B cell (primary cell): ENCODE data around the gene COL19A1. TPM values are rescaled to one million over a fixed set of nuclear protein-coding genes. Genes with fewer than 3 reads are reported as not detected.

Source experiments
- ATAC-seq: fragments of 200-7000 bp; cut with Tn5 transposase; one replicate; pipeline ENCODE4 v1.10.0; 2021; ENCODE audit warnings: low read depth, mild to moderate bottlenecking, moderate number of reproducible peaks, moderate library complexity
- CTCF ChIA-PET: fragments of 350-600 bp; sonication (Branson Sonifier 250); formaldehyde crosslinking; loops from one replicate; lab custom pipeline; 2021; ENCODE audit warnings: antibody characterized with exemption, inconsistent platforms; lab: Charles Lee
- POLR2A ChIA-PET: fragments of 350-600 bp; sonication (Branson Sonifier 250); formaldehyde crosslinking; loops from one replicate; lab custom pipeline; 2021; ENCODE audit warnings: antibody characterized with exemption; lab: Charles Lee
- DNase-seq: peaks from one replicate; pipeline ENCODE4 v3.0.0; 2013
- H2AFZ ChIP-seq: 2 replicates; pipeline ENCODE4 v1.6.1; 2012; ENCODE audit warnings: mild to moderate bottlenecking, low read depth, low read length; ENCODE audit not compliant: insufficient read depth, poor library complexity, severe bottlenecking
- H3K27ac ChIP-seq, 2 donors: 1 replicate in 1 of 2; 2 replicates in 1 of 2; pipeline ENCODE4 v1.5.1; 2012 to 2013; ENCODE audit warnings: low read length in 2 of 2, mild to moderate bottlenecking in 2 of 2, moderate library complexity in 1 of 2
- H3K27me3 ChIP-seq, 4 experiments: fragments of 200-600 bp in 1 of 4; sonication (generic) in 1 of 4; replicated peaks in 1 of 4; 1 replicate in 2 of 4; 2 replicates in 2 of 4; pipeline versions ENCODE4 v1.6.1 to v1.7.0; 2013 to 2016; ENCODE audit warnings: low read length in 3 of 4, mild to moderate bottlenecking in 2 of 4, mixed read lengths in 1 of 4, moderate library complexity in 1 of 4; ENCODE audit not compliant: insufficient read depth in 4 of 4, control insufficient read depth in 3 of 4; ENCODE audit errors: control extremely low read depth in 1 of 4
- H3K36me3 ChIP-seq, 2 experiments: replicated peaks in 1 of 2; 1 replicate in 1 of 2; 2 replicates in 1 of 2; pipeline versions ENCODE4 v1.6.1 to v1.7.1; 2013; ENCODE audit warnings: low read length in 1 of 2; ENCODE audit not compliant: insufficient read depth in 2 of 2, control insufficient read depth in 1 of 2; ENCODE audit errors: control extremely low read depth in 1 of 2, extremely low read depth in 1 of 2
- H3K4me1 ChIP-seq, 2 donors: fragments of 200-600 bp in 1 of 2; sonication (generic) in 1 of 2; 1 replicate in 1 of 2; 2 replicates in 1 of 2; pipeline versions ENCODE4 v1.5.1 to v1.6.1; 2013 to 2017; ENCODE audit warnings: low read length in 2 of 2; ENCODE audit not compliant: control insufficient read depth in 2 of 2, insufficient read depth in 2 of 2
- H3K4me2 ChIP-seq: replicated peaks from 2 replicates; pipeline ENCODE3; 2012; ENCODE audit warnings: mild to moderate bottlenecking, low read depth, low read length; ENCODE audit not compliant: poor library complexity, severe bottlenecking
- H3K4me3 ChIP-seq, 5 experiments: fragments of 200-600 bp in 1 of 5; sonication (generic) in 1 of 5; 1 replicate in 3 of 5; 2 replicates in 2 of 5; pipeline versions ENCODE4 v1.5.1 to v1.7.0; 2011 to 2016; ENCODE audit warnings: low read length in 4 of 5, mild to moderate bottlenecking in 4 of 5, low read depth in 2 of 5, control low read depth in 1 of 5, moderate library complexity in 1 of 5; ENCODE audit not compliant: insufficient read depth in 1 of 5; ENCODE audit errors: control extremely low read depth in 1 of 5, extremely low read depth in 1 of 5
- H3K79me2 ChIP-seq: fragments of 200-600 bp; sonication (generic); one replicate; pipeline ENCODE4 v1.6.0; 2016; ENCODE audit warnings: low read length; ENCODE audit not compliant: control insufficient read depth, insufficient read depth
- H3K9ac ChIP-seq: fragments of 200-600 bp; sonication (generic); 2 replicates; pipeline ENCODE4 v1.6.1; 2017; ENCODE audit warnings: mild to moderate bottlenecking, low read length, moderate library complexity
- H3K9me3 ChIP-seq, 3 donors: one replicate each; pipeline versions ENCODE4 v1.6.1 to v1.7.1; 2013; ENCODE audit warnings: low read length in 2 of 3; ENCODE audit not compliant: control insufficient read depth in 2 of 3, insufficient read depth in 1 of 3; ENCODE audit errors: control extremely low read depth in 1 of 3
- H4K20me1 ChIP-seq: 2 replicates; pipeline ENCODE4 v1.6.0; 2012; ENCODE audit warnings: mild to moderate bottlenecking, low read length; ENCODE audit not compliant: insufficient read depth, control insufficient read depth, poor library complexity, severe bottlenecking
- H3K27ac Mint-ChIP-seq: one replicate; pipeline ENCODE4 v1.8.0; 2021; ENCODE audit warnings: mixed read lengths
- H3K27me3 Mint-ChIP-seq: one replicate; pipeline ENCODE4 v1.8.0; 2021; ENCODE audit warnings: mixed read lengths
- H3K4me1 Mint-ChIP-seq: one replicate; pipeline ENCODE4 v1.8.0; 2021; ENCODE audit warnings: mixed read lengths
- H3K4me3 Mint-ChIP-seq: one replicate; pipeline ENCODE4 v1.8.0; 2021; ENCODE audit warnings: mixed read lengths
- H3K9me3 Mint-ChIP-seq: one replicate; pipeline ENCODE4 v1.8.0; 2022; ENCODE audit warnings: mixed read lengths; ENCODE audit not compliant: insufficient read depth
- CTCF ChIP-seq: fragments of 200-600 bp; IDR thresholded peaks from one replicate; pipeline ENCODE4 v1.8.0; 2022; ENCODE audit warnings: antibody characterized with exemption, mild to moderate bottlenecking
- EZH2 ChIP-seq: IDR thresholded peaks from 2 replicates; pipeline ENCODE4 v1.6.1; 2012; ENCODE audit warnings: borderline replicate concordance, low read depth, mild to moderate bottlenecking, moderate library complexity, low read length; ENCODE audit not compliant: insufficient read depth, poor library complexity, severe bottlenecking
- WGBS: methylation state at CpG from one replicate; pipeline ENCODE4 v1.1.5; 2013; ENCODE audit warnings: missing lambda C conversion rate; ENCODE audit not compliant: insufficient coverage; 5-methylcytosine and 5-hydroxymethylcytosine counted together
- intact Hi-C: fragments of 100-400 bp; cut with micrococcal nuclease; formaldehyde crosslinking; loops from one replicate; pipeline ENCODE4 v1.10.0; 2022
- polyA plus RNA-seq: library from polyadenylated mRNA; depleted of rRNA; stranded (reverse); fragments of >200 nt; gene quantifications from 2 replicates; pipeline ENCODE4 v1.2.3, GENCODE V29; 2012
- total RNA-seq, 2 donors: library from RNA; stranded (reverse); fragments of 120-200 nt in 1 of 2; gene quantifications; 1 replicate in 1 of 2; 2 replicates in 1 of 2; pipeline versions ENCODE4 v1.2.3 to v1.2.4, GENCODE V29; 2013 to 2022

COL19A1 gene
- total and polyA plus RNA-seq, 2 donors (not counting 1 experiment from before 2014, with no cell fraction given), result 14.6 to 61.4 TPM

GRCh38 chr6:69974193-69974592 lies 107.8 kb downstream of the COL19A1 start:
- TF ChIP-seq CTCF (no peak), EZH2 (no peak)
- Mint-ChIP-seq H3K9me3 (no peaks in the 10 kb centered on the region), H3K4me1 (no peaks in the 10 kb centered on the region), H3K27me3 (no peaks in the 10 kb centered on the region), H3K27ac (no peak overlapping the region), H3K4me3 (no peak overlapping the region)
- no peak for ATAC-seq
- no peaks in the 10 kb centered on the region for H3K27me3 ChIP-seq
- no peak for DNase-seq
- no peak overlapping the region for H3K4me3 ChIP-seq
- H3K27ac ChIP-seq, result no peak overlapping the region
- peaks cover 4 to 19% of the 10 kb centered on the region in 2 experiments for H3K36me3 ChIP-seq
- no peaks in the 10 kb centered on the region for H3K4me1 ChIP-seq
- no peak overlapping the region for H3K9ac ChIP-seq
- no peak overlapping the region for H2AFZ ChIP-seq
- H3K4me2 ChIP-seq, result no peak overlapping the region
- H3K79me2 ChIP-seq, result no peaks in the 10 kb centered on the region
- ChIA-PET POLR2A (no interaction called here), CTCF (no interaction called here)
- WGBS, result no CpG with 5 or more reads among the region's 2 CpGs
- H4K20me1 ChIP-seq, result no peaks in the 10 kb centered on the region
- intact Hi-C loops, result no loop called here
- no peaks in the 10 kb centered on the region for H3K9me3 ChIP-seq

- TF ChIP-seq CTCF (no peak), EZH2 (no peak)
- Histone ChIP-seq H3K27ac (no peak overlapping the region), H3K4me2 (no peak overlapping the region), H3K4me1 (no peaks in the 10 kb centered on the region), H3K27me3 (no peaks in the 10 kb centered on the region), H3K9me3 (no peaks in the 10 kb centered on the region), H3K9ac (no peak overlapping the region), H4K20me1 (no peaks in the 10 kb centered on the region), H3K36me3 (peaks cover 4 to 19% of the 10 kb centered on the region in 2 experiments), H3K79me2 (no peaks in the 10 kb centered on the region), H2AFZ (no peak overlapping the region), H3K4me3 (no peak overlapping the region)
- Mint-ChIP-seq H3K27ac (no peak overlapping the region), H3K9me3 (no peaks in the 10 kb centered on the region), H3K4me1 (no peaks in the 10 kb centered on the region), H3K4me3 (no peak overlapping the region), H3K27me3 (no peaks in the 10 kb centered on the region)
- 90% methylated on average over 2 of the region's 4 CpGs for WGBS
- ATAC-seq, result no peak
- ChIA-PET CTCF (no interaction called here), POLR2A (no interaction called here)
- intact Hi-C loops, result no loop called here
- no peak for DNase-seq
These were observed 110.3 kb downstream of the COL19A1 start for GRCh38 chr6:69976591-69977090.
